Tibial nerve (tissue), 4 donors: Measurements from ENCODE around the gene MAML3. TPM values are rescaled to one million over a fixed set of nuclear protein-coding genes. Genes with fewer than 3 reads are reported as not detected.

Experiments used
- DNase-seq, 2 donors: peaks; one replicate each; pipeline ENCODE4 v3.0.0-alpha.2; 2019; ENCODE audit warnings: low spot score in 2 of 2
- H3K27ac ChIP-seq, 4 donors: fragments of 200-600 bp; sonication (generic) in 3 of 4; one replicate each; pipeline ENCODE4 v1.5.1; 2017 to 2019; ENCODE audit warnings: mild to moderate bottlenecking in 1 of 4
- H3K27me3 ChIP-seq, 2 donors: fragments of 200-600 bp; sonication (generic) in 1 of 2; one replicate each; pipeline versions ENCODE4 v1.5.1 to v1.6.0; 2017 to 2019
- H3K36me3 ChIP-seq, 3 donors: fragments of 200-600 bp; sonication (generic); one replicate each; pipeline ENCODE4 v1.5.1; 2018 to 2019
- H3K4me1 ChIP-seq, 4 donors: fragments of 200-600 bp; sonication (generic) in 3 of 4; one replicate each; pipeline ENCODE4 v1.5.1; 2017 to 2019
- H3K4me3 ChIP-seq, 4 donors: fragments of 200-600 bp; sonication (generic) in 3 of 4; one replicate each; pipeline ENCODE4 v1.5.1; 2017 to 2019; ENCODE audit warnings: mild to moderate bottlenecking in 1 of 4, moderate library complexity in 1 of 4
- H3K9me3 ChIP-seq, 4 donors: fragments of 200-600 bp; sonication (generic) in 3 of 4; one replicate each; pipeline ENCODE4 v1.5.1; 2017 to 2019
- CTCF ChIP-seq, 5 experiments: fragments of 200-600 bp in 3 of 5; fragments of 450-650 bp in 2 of 5; sonication (generic) in 3 of 5; IDR thresholded peaks; one replicate each; pipeline ENCODE4 v1.5.1; 2016 to 2019; ENCODE audit warnings: antibody characterized with exemption in 5 of 5, mild to moderate bottlenecking in 3 of 5, moderate library complexity in 2 of 5
- EP300 ChIP-seq, 2 donors: sonication (generic); formaldehyde crosslinking; IDR thresholded peaks; one replicate each; pipeline ENCODE4 v1.6.1; 2017; ENCODE audit warnings: antibody characterized with exemption in 2 of 2, mild to moderate bottlenecking in 1 of 2
- POLR2A ChIP-seq, 2 donors: fragments of 450-650 bp; IDR thresholded peaks; one replicate each; pipeline ENCODE4 v1.6.1; 2017; ENCODE audit warnings: antibody characterized with exemption in 2 of 2, mild to moderate bottlenecking in 2 of 2, moderate library complexity in 2 of 2
- WGBS, 2 donors: methylation state at CpG; one replicate each; pipeline ENCODE4 v1.1.5; 2018; 5-methylcytosine and 5-hydroxymethylcytosine counted together
- total RNA-seq, 4 donors: library from RNA; depleted of rRNA; stranded (reverse); fragments of >200 nt; gene quantifications; one replicate each; pipeline ENCODE4 v1.1.0, GENCODE V29; 2016

MAML3 gene
- total RNA-seq, 4 donors from 2014 or later = 8.6 to 10.5 (median 9.4) TPM

GRCh38 chr4:139786494-139787354 lies 367.3 kb downstream of the MAML3 start:
- Histone ChIP-seq H3K4me3 (no peak overlapping the region), H3K4me1 (peaks cover 0 to 41% (median 4%) of the 10 kb centered on the region in 4 donors), H3K36me3 (no peaks in the 10 kb centered on the region), H3K27me3 (no peaks in the 10 kb centered on the region), H3K27ac (peak overlapping the region in 3 of 4 donors; percentile 4 to 90 (median 79)), H3K9me3 (no peaks in the 10 kb centered on the region)
- no peak for DNase-seq
- no peak for TF ChIP-seq CTCF (IDR thresholded peaks at IDR 0.05)
- TF ChIP-seq POLR2A (IDR thresholded peaks at IDR 0.05) = no peak
- no peak for TF ChIP-seq EP300 (IDR thresholded peaks at IDR 0.05)
- 78 to 79% methylated on average over 12 of the region's 12 CpGs for WGBS, 2 donors

- TF ChIP-seq POLR2A (IDR thresholded peaks at IDR 0.05) (no peak), EP300 (IDR thresholded peaks at IDR 0.05) (peak in 1 of 2 donors; percentile 46)
- Histone ChIP-seq H3K4me1 (peaks cover 0 to 41% (median 4%) of the 10 kb centered on the region in 4 donors), H3K4me3 (no peak overlapping the region), H3K9me3 (no peaks in the 10 kb centered on the region), H3K27me3 (no peaks in the 10 kb centered on the region), H3K36me3 (no peaks in the 10 kb centered on the region), H3K27ac (peak overlapping the region; percentile 54 to 90 (median 75))
- DNase-seq = no peak
- 83 to 84% methylated on average over 4 of the region's 4 CpGs for WGBS, 2 donors
Measured at GRCh38 chr4:139785356-139785755, 368.6 kb downstream of the MAML3 start.

GRCh38 chr4:139783741-139784484 lies 370.1 kb downstream of the MAML3 start:
- H3K27me3 ChIP-seq = no peaks in the 10 kb centered on the region
- H3K36me3 ChIP-seq = no peaks in the 10 kb centered on the region
- H3K27ac ChIP-seq = peak overlapping the region; percentile 54 to 90 (median 75)
- TF ChIP-seq EP300 (IDR thresholded peaks at IDR 0.05) (peak in 1 of 2 donors; percentile 74), POLR2A (IDR thresholded peaks at IDR 0.05) (no peak)
- WGBS, 2 donors = 48 to 54% methylated on average over 20 of the region's 20 CpGs
- no peak for DNase-seq
- no peaks in the 10 kb centered on the region for H3K9me3 ChIP-seq
- H3K4me1 ChIP-seq = peaks cover 0 to 41% (median 4%) of the 10 kb centered on the region in 4 donors
- H3K4me3 ChIP-seq = no peak overlapping the region

- WGBS, 2 donors = 64 to 69% methylated on average over 7 of the region's 7 CpGs
- peaks cover 0 to 41% (median 4%) of the 10 kb centered on the region in 4 donors for H3K4me1 ChIP-seq
- no peak for TF ChIP-seq CTCF (IDR thresholded peaks at IDR 0.05)
- TF ChIP-seq POLR2A (IDR thresholded peaks at IDR 0.05) = no peak
- no peak for TF ChIP-seq EP300 (IDR thresholded peaks at IDR 0.05)
- H3K36me3 ChIP-seq = no peaks in the 10 kb centered on the region
- H3K27ac ChIP-seq = peak overlapping the region; percentile 50 to 90 (median 75)
- H3K27me3 ChIP-seq = no peaks in the 10 kb centered on the region
- no peak for DNase-seq
- H3K9me3 ChIP-seq = no peaks in the 10 kb centered on the region
- no peak overlapping the region for H3K4me3 ChIP-seq
Measured at GRCh38 chr4:139782926-139783522, 371.0 kb downstream of the MAML3 start.

- no peaks in the 10 kb centered on the region for H3K9me3 ChIP-seq
Measured at GRCh38 chr4:139781066-139781465, 372.9 kb downstream of the MAML3 start.

More at GRCh38 chr4:139781066-139781465, 372.9 kb downstream of the MAML3 start:
- Histone ChIP-seq H3K36me3 (no peaks in the 10 kb centered on the region), H3K27me3 (no peaks in the 10 kb centered on the region), H3K27ac (no peak overlapping the region), H3K4me3 (no peak overlapping the region), H3K4me1 (peaks cover 0 to 22% (median 4%) of the 10 kb centered on the region in 4 donors)
- DNase-seq = no peak
- WGBS, 2 donors = 47 to 68% methylated on average over 3 of the region's 3 CpGs
- no peak for TF ChIP-seq EP300 (IDR thresholded peaks at IDR 0.05)
- TF ChIP-seq POLR2A (IDR thresholded peaks at IDR 0.05) = no peak
- TF ChIP-seq CTCF (IDR thresholded peaks at IDR 0.05) = no peak
